Astrocyte of the hippocampus (primary cell): ENCODE results near the gene CATSPER4.

Source experiments
- DNase-seq: peaks from one replicate; pipeline ENCODE4 v3.0.0; 2011; ENCODE audit warnings: low read depth, low spot score

The CATSPER4 gene

GRCh38 chr1:26239936-26240335 is 49.5 kb downstream of the CATSPER4 start:
- peak; percentile 88 for DNase-seq
